CD4-positive, alpha-beta T cell (primary cell): Measurements from ENCODE around the gene GUK1. TPM values are rescaled to one million over a fixed set of nuclear protein-coding genes. Genes with fewer than 3 reads are reported as not detected.
"Not testable (repeated sequence)": the region's sequence is repeated elsewhere in the genome, so short reads cannot be mapped to it uniquely, and the experiment has no call there.

Experiments
- ATAC-seq: fragments of 200-7000 bp; cut with Tn5 transposase; one replicate; pipeline ENCODE4 v1.10.0; 2022; ENCODE audit warnings: mild to moderate bottlenecking; ENCODE audit not compliant: poor library complexity
- CTCF ChIA-PET: fragments of 350-600 bp; sonication (Branson Sonifier 250); formaldehyde crosslinking; loops from one replicate; lab custom pipeline; 2021; ENCODE audit warnings: antibody characterized with exemption, inconsistent platforms; lab: Charles Lee
- POLR2A ChIA-PET: fragments of 350-600 bp; sonication (Branson Sonifier 250); formaldehyde crosslinking; loops from one replicate; lab custom pipeline; 2021; ENCODE audit warnings: antibody characterized with exemption, inconsistent platforms; lab: Charles Lee
- DNase-seq, 14 experiments: peaks; one replicate each; pipeline ENCODE4 v3.0.0-alpha.2; 2013 to 2020; ENCODE audit warnings: mixed read lengths in 2 of 14
- H3K27ac ChIP-seq, 2 donors: one replicate each; pipeline versions ENCODE4 v1.5.1 to v1.7.0; 2013; ENCODE audit warnings: low read length in 2 of 2, low read depth in 1 of 2, mild to moderate bottlenecking in 1 of 2
- H3K27me3 ChIP-seq, 2 experiments: 1 replicate in 1 of 2; 2 replicates in 1 of 2; pipeline versions ENCODE4 v1.6.1 to v1.7.0; 2013; ENCODE audit warnings: low read length in 2 of 2, control low read depth in 1 of 2, mild to moderate bottlenecking in 1 of 2, moderate library complexity in 1 of 2; ENCODE audit not compliant: insufficient read depth in 2 of 2, control insufficient read depth in 1 of 2
- H3K36me3 ChIP-seq: one replicate; pipeline ENCODE4 v1.6.1; 2013; ENCODE audit warnings: low read length, control low read depth; ENCODE audit not compliant: insufficient read depth
- H3K4me1 ChIP-seq: one replicate; pipeline ENCODE4 v1.6.1; 2013; ENCODE audit warnings: low read length, control low read depth; ENCODE audit not compliant: insufficient read depth
- H3K4me3 ChIP-seq: one replicate; pipeline ENCODE4 v1.5.1; 2013; ENCODE audit warnings: mild to moderate bottlenecking, low read length, moderate library complexity
- H3K9me3 ChIP-seq, 2 experiments: 1 replicate in 1 of 2; 2 replicates in 1 of 2; pipeline versions ENCODE4 v1.6.1 to v1.7.0; 2013; ENCODE audit warnings: low read length in 2 of 2, mild to moderate bottlenecking in 2 of 2, control low read depth in 1 of 2, moderate library complexity in 1 of 2; ENCODE audit not compliant: control insufficient read depth in 1 of 2, insufficient read depth in 1 of 2
- H3K27ac Mint-ChIP-seq: one replicate; pipeline ENCODE4 v1.8.0; 2020; ENCODE audit warnings: mixed read lengths
- H3K27me3 Mint-ChIP-seq: one replicate; pipeline ENCODE4 v1.8.0; 2021; ENCODE audit warnings: mixed read lengths
- H3K36me3 Mint-ChIP-seq: one replicate; pipeline ENCODE4 v1.8.0; 2021; ENCODE audit warnings: low read depth, mixed read lengths
- H3K4me1 Mint-ChIP-seq: one replicate; pipeline ENCODE4 v1.8.0; 2021; ENCODE audit warnings: low read depth, mixed read lengths
- H3K4me3 Mint-ChIP-seq: one replicate; pipeline ENCODE4 v1.8.0; 2020; ENCODE audit warnings: mild to moderate bottlenecking, mixed read lengths
- H3K9me3 Mint-ChIP-seq: one replicate; pipeline ENCODE4 v1.8.0; 2020; ENCODE audit warnings: mixed read lengths
- intact Hi-C, 2 experiments: fragments of 100-400 bp; cut with DNase I in 1 of 2; cut with micrococcal nuclease in 1 of 2; formaldehyde crosslinking; loops; one replicate each; pipeline versions ENCODE4 v1.15.1 to v1.9.0; 2023 to 2025; cut with DNase I, micrococcal nuclease
- total RNA-seq, 174 experiments: library from RNA in 2 of 174; stranded (reverse) in 2 of 174; gene quantifications; one replicate each; pipeline ENCODE4 v1.2.3 and lab custom pipeline; 2021 to 2026
- TF ChIP-seq, protein P1 (sequence below): fragments of 200-600 bp; IDR thresholded peaks from one replicate; pipeline ENCODE4 v1.8.0; 2022; ENCODE audit warnings: antibody characterized with exemption, mild to moderate bottlenecking

The GUK1 gene
- total RNA-seq, 2 experiments from 2014 or later: 373 to 378 TPM

DNA sequence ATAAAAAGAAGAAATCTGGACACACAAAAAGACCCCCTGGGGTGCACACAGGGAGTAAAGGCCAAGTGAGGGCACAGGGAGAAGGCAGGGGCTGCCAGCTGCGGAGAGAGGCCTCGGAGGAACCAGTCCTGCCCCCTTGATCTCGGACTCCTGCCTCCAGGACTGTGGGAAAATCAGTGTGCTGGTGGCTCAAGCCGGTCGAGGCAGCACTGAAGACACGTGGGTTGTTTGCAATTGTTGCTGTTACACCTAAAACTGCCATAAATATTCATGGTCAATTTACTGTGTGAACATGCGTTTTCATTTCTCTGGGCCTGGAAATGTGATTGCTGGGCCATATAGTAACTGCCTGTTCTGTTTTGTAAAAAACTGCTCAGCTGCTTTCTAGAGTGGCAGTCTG is 44.1 kb downstream of the GUK1 start:
- CTCF ChIA-PET: no interaction called here
- peaks cover 6% of the 10 kb centered on the region for H3K36me3 Mint-ChIP-seq
- H3K27me3 ChIP-seq: no peaks in the 10 kb centered on the region
- no peaks in the 10 kb centered on the region for H3K9me3 ChIP-seq
- H3K9me3 Mint-ChIP-seq: no peaks in the 10 kb centered on the region
- H3K27ac Mint-ChIP-seq: no peak overlapping the region
- intact Hi-C loops: no loop called here
- no peaks in the 10 kb centered on the region for H3K27me3 Mint-ChIP-seq
- peaks cover 24% of the 10 kb centered on the region for H3K4me1 ChIP-seq
- ATAC-seq (no peak), DNase-seq (no peak)
- H3K4me1 Mint-ChIP-seq: peaks cover 24% of the 10 kb centered on the region
- TF ChIP-seq, protein P1, sequence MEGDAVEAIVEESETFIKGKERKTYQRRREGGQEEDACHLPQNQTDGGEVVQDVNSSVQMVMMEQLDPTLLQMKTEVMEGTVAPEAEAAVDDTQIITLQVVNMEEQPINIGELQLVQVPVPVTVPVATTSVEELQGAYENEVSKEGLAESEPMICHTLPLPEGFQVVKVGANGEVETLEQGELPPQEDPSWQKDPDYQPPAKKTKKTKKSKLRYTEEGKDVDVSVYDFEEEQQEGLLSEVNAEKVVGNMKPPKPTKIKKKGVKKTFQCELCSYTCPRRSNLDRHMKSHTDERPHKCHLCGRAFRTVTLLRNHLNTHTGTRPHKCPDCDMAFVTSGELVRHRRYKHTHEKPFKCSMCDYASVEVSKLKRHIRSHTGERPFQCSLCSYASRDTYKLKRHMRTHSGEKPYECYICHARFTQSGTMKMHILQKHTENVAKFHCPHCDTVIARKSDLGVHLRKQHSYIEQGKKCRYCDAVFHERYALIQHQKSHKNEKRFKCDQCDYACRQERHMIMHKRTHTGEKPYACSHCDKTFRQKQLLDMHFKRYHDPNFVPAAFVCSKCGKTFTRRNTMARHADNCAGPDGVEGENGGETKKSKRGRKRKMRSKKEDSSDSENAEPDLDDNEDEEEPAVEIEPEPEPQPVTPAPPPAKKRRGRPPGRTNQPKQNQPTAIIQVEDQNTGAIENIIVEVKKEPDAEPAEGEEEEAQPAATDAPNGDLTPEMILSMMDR: no peak
- no peak overlapping the region for H3K27ac ChIP-seq
- no peaks in the 10 kb centered on the region for H3K36me3 ChIP-seq
- no peak overlapping the region for H3K4me3 Mint-ChIP-seq
- no peak overlapping the region for H3K4me3 ChIP-seq
- POLR2A ChIA-PET: no interaction called here

DNA sequence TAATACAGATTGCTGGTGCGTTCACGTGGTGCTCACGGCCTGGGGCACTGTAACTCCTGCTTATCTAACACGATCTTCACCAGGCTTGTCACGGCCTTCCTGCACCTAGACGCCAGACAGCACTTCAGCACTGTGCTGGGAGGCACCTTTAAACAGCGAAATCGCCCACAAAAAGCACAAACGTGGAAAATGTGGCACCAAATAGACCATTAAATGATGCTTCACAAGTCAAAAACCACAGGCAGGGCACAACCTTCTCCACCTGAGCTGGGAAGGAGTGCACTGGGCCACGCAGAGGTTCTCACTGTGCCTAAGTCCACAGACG is 45.5 kb downstream of the GUK1 start:
- Histone ChIP-seq H3K4me3 (no peak overlapping the region), H3K4me1 (peaks cover 33% of the 10 kb centered on the region), H3K9me3 (no peaks in the 10 kb centered on the region), H3K36me3 (no peaks in the 10 kb centered on the region), H3K27me3 (no peaks in the 10 kb centered on the region), H3K27ac (peak overlapping the region in 1 of 2 donors; percentile 59)
- ChIA-PET CTCF (interaction anchor here (1.0 to 1.1 kb wide), 2 partner anchors 19 to 20 kb away, joined by 3 read pairs; partner anchors contain the start of gene IBA57), POLR2A (interaction anchor here (0.6 kb wide), 1 partner anchor 221 kb away, joined by 4 read pairs; the partner anchor contains the start of gene TRIM11)
- Mint-ChIP-seq H3K9me3 (no peaks in the 10 kb centered on the region), H3K4me1 (peaks cover 24% of the 10 kb centered on the region), H3K27me3 (no peaks in the 10 kb centered on the region), H3K27ac (peak overlapping the region; percentile 88), H3K36me3 (peaks cover 6% of the 10 kb centered on the region), H3K4me3 (peak overlapping the region; percentile 48)
- TF ChIP-seq, protein P1: no peak
- intact Hi-C loops: no loop called here
- DNase-seq (peak in 10 of 14 experiments; percentile 25 to 90 (median 48)), ATAC-seq (peak; percentile 89)

DNA sequence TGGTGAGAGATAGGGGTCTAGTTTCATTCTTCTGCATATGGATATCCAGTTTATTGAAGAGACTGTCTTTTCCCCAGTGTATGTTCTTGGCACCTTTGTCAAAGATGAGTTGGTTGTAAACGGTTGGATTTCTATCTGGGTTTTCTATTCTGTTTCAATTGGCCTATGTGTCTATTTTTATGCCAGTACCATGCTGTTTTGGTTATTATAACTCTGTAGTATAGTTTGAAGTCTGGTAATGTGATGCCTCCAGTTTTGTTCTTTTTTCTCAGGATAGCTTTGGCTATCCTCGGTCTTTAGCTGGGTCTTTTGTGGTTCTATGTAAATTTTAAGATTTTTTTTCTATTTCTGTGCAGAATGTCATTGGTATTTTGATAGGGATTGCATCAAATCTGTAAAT is 48.2 kb downstream of the GUK1 start:
- H3K27me3 Mint-ChIP-seq, H3K27ac ChIP-seq, DNase-seq, intact Hi-C loops, CTCF ChIA-PET, H3K4me3 Mint-ChIP-seq, H3K4me3 ChIP-seq, H3K9me3 ChIP-seq, H3K36me3 ChIP-seq, H3K36me3 Mint-ChIP-seq, H3K9me3 Mint-ChIP-seq, ATAC-seq, POLR2A ChIA-PET, H3K27me3 ChIP-seq: not testable (repeated sequence)
- Mint-ChIP-seq H3K27ac (peak overlapping the region; percentile 21), H3K4me1 (peaks cover 24% of the 10 kb centered on the region)
- H3K4me1 ChIP-seq: peaks cover 33% of the 10 kb centered on the region

DNA sequence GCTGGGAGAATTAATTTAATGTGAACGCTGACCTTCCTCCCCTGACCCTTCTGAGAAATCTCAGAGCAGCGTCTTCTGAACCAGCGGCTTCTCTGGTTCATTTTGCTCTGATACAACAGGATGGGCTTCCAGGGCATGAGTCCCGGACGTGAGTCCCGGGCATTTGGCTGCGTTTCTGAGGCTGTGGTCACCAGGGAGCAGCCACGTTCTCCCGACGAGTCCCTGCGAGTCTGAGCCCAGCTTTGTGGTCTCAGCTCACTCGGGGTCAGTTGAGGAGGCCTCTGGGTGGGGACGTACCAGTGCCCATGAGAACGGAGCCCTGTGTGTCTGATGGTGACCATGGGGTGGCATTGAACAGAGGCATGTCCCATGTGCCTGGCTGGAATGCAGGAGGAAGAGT is 50.1 kb downstream of the GUK1 start:
- TF ChIP-seq, protein P1: no peak
- Mint-ChIP-seq H3K27ac (no peak overlapping the region), H3K36me3 (peaks cover 6% of the 10 kb centered on the region), H3K27me3 (no peaks in the 10 kb centered on the region), H3K9me3 (no peaks in the 10 kb centered on the region), H3K4me3 (no peak overlapping the region), H3K4me1 (peaks cover 24% of the 10 kb centered on the region)
- intact Hi-C loops: no loop called here
- Histone ChIP-seq H3K4me3 (no peak overlapping the region), H3K36me3 (no peaks in the 10 kb centered on the region), H3K27me3 (no peaks in the 10 kb centered on the region), H3K4me1 (peaks cover 30% of the 10 kb centered on the region), H3K9me3 (no peaks in the 10 kb centered on the region), H3K27ac (no peak overlapping the region)
- POLR2A ChIA-PET: no interaction called here
- CTCF ChIA-PET: no interaction called here
- no peak for ATAC-seq
- no peak for DNase-seq
